Nephron (organoid): ENCODE results near the gene SLC16A11.
A peak's percentile ranks its signal among the peaks of the same experiment; 100 is the strongest.
"Not testable (repeated sequence)": the region's sequence is repeated elsewhere in the genome, so short reads cannot be mapped to it uniquely, and the experiment has no call there.

Source experiments
- H3K27ac Mint-ChIP-seq, 3 experiments: 2 replicates each; pipeline ENCODE4 v1.8.0; 2020; ENCODE audit warnings: mixed read lengths in 3 of 3, mild to moderate bottlenecking in 2 of 3, moderate library complexity in 1 of 3
- H3K27me3 Mint-ChIP-seq: 2 replicates; pipeline ENCODE4 v1.8.0; 2021; ENCODE audit warnings: low read depth, mild to moderate bottlenecking, moderate library complexity, mixed read lengths
- H3K36me3 Mint-ChIP-seq: 2 replicates; pipeline ENCODE4 v1.8.0; 2020; ENCODE audit warnings: low read depth, mixed read lengths
- H3K4me1 Mint-ChIP-seq: 2 replicates; pipeline ENCODE4 v1.8.0; 2020; ENCODE audit warnings: mixed read lengths
- H3K4me3 Mint-ChIP-seq, 3 experiments: 2 replicates each; pipeline ENCODE4 v1.8.0; 2020; ENCODE audit warnings: mild to moderate bottlenecking in 3 of 3, mixed read lengths in 3 of 3, moderate library complexity in 2 of 3
- H3K9me3 Mint-ChIP-seq: 2 replicates; pipeline ENCODE4 v1.8.0; 2020; ENCODE audit warnings: mixed read lengths
- CTCF ChIP-seq, 3 experiments: fragments of 200-600 bp; sonication (generic); IDR thresholded peaks; one replicate each; pipeline ENCODE4 v1.5.0; 2021; ENCODE audit warnings: antibody characterized with exemption in 3 of 3; ENCODE audit not compliant: unreplicated experiment in 3 of 3

SLC16A11 gene

DNA sequence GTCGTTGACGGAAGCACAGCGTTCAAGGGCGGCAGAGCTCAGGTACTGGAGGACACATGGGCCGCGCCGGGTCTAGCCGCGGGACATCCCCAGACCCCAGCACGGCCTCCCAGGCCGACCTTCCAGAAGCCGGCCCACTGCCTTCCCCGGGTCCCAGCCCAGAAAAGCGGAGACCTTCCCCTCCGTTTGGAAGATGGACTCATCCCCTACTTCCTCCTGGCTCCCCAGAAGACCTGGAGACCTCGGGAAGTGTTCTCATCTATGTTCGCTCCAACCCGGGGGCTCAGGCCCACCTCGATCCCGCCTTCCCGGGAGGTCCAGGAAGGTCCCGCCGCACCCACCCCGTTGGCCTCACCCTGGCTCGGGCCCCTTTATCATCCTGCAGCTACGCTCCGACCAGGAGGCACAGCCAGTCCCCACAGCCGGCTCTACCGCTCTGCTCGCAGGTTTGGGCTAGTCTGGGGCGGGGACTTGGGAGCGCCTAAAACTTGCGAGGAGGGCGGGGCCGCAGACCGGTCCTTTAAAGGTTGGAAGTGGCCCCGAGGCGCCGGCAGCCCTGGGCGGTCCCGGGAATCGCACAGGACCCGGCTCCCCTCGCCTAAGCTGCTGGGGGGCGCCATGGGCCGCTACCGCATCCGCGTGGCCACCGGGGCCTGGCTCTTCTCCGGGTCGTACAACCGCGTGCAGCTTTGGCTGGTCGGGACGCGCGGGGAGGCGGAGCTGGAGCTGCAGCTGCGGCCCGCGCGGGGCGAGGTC lies 48.2 kb downstream of the SLC16A11 start, which contains the start of gene ALOX12:
TSS of gene ALOX12 (plus strand) at position 550 of the 756 bp plus-strand sequence. CDS start at position 619, 69 bp downstream.
- Mint-ChIP-seq H3K27me3 (peaks cover 17% of the 10 kb centered on the region), H3K4me3 (peak within 1 kb of the TSS; percentile 41 to 70 (median 61)), H3K4me1 (peaks cover 6% of the 10 kb centered on the region), H3K27ac (no peak within 1 kb of the TSS), H3K36me3 (peaks cover 38% of the 10 kb centered on the region), H3K9me3 (no peaks in the 10 kb centered on the region)
- TF ChIP-seq CTCF (IDR thresholded peaks at IDR 0.05; ENCODE audit: unreplicated experiment in 3 of 3) = no peak

GRCh38 chr17:6994666-6995256 lies 49.1 kb downstream of the SLC16A11 start:
- TF ChIP-seq CTCF (IDR thresholded peaks at IDR 0.05; ENCODE audit: unreplicated experiment in 3 of 3) = no peak
- peaks cover 32% of the 10 kb centered on the region for H3K36me3 Mint-ChIP-seq
- H3K4me1 Mint-ChIP-seq = peaks cover 6% of the 10 kb centered on the region
- H3K27me3 Mint-ChIP-seq = peaks cover 17% of the 10 kb centered on the region
- peak overlapping the region; percentile 12 to 23 (median 18) for H3K4me3 Mint-ChIP-seq
- no peak overlapping the region for H3K27ac Mint-ChIP-seq
- H3K9me3 Mint-ChIP-seq = no peaks in the 10 kb centered on the region

- H3K4me1 Mint-ChIP-seq = peaks cover 6% of the 10 kb centered on the region
- peak overlapping the region in 1 of 3 experiments; percentile 36 for H3K27ac Mint-ChIP-seq
- peaks cover 17% of the 10 kb centered on the region for H3K27me3 Mint-ChIP-seq
- H3K9me3 Mint-ChIP-seq = no peaks in the 10 kb centered on the region
- H3K36me3 Mint-ChIP-seq = peaks cover 26% of the 10 kb centered on the region
- no peak for TF ChIP-seq CTCF (IDR thresholded peaks at IDR 0.05; ENCODE audit: unreplicated experiment in 3 of 3)
- peak overlapping the region in 1 of 3 experiments; percentile 12 for H3K4me3 Mint-ChIP-seq
Observed at GRCh38 chr17:6994118-6994598, 49.7 kb downstream of the SLC16A11 start.

GRCh38 chr17:6993613-6994056 lies 50.3 kb downstream of the SLC16A11 start:
- Mint-ChIP-seq H3K27me3 (peaks cover 17% of the 10 kb centered on the region), H3K36me3 (peaks cover 22% of the 10 kb centered on the region)
- H3K9me3 Mint-ChIP-seq, H3K27ac Mint-ChIP-seq, H3K4me1 Mint-ChIP-seq, H3K4me3 Mint-ChIP-seq: not testable (repeated sequence)
